Fibroblast of skin of left biceps (primary cell): ENCODE data around the gene GTF2F2.
"Not testable (repeated sequence)": the region's sequence is repeated elsewhere in the genome, so short reads cannot be mapped to it uniquely, and the experiment has no call there.

Experiments used
- DNase-seq, 2 experiments: peaks; one replicate each; pipeline ENCODE4 v3.0.0-alpha.2; 2013; ENCODE audit warnings: low read depth in 2 of 2

GTF2F2 gene

GRCh38 chr13:45180303-45180702 lies 60.0 kb downstream of the GTF2F2 start:
- DNase-seq: no peak

GRCh38 chr13:45180713-45181601 lies 60.6 kb downstream of the GTF2F2 start:
- no peak for DNase-seq

- DNase-seq: no peak
Measured at GRCh38 chr13:45184693-45185092, 64.4 kb downstream of the GTF2F2 start.

GRCh38 chr13:45185286-45185685 lies 65.0 kb downstream of the GTF2F2 start:
- no peak for DNase-seq

DNA sequence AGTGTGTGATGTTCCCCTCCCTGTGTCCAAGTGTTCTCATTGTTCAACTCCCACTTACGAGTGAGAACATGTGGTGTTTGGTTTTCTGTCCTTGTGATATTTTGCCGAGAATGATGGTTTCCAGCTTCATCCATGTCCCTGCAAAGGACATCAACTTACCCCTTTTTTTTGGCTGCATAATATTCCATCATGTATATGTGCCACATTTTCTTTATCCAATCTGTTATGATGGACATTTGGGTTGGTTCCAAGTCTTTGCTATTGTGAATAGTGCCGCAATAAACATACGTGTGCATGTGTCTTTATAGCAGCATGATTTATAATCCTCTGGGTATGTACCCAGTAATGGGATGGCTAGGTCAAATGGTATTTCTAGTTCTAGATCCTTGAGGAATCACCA lies 68.8 kb downstream of the GTF2F2 start:
- DNase-seq: not testable (repeated sequence)

DNA sequence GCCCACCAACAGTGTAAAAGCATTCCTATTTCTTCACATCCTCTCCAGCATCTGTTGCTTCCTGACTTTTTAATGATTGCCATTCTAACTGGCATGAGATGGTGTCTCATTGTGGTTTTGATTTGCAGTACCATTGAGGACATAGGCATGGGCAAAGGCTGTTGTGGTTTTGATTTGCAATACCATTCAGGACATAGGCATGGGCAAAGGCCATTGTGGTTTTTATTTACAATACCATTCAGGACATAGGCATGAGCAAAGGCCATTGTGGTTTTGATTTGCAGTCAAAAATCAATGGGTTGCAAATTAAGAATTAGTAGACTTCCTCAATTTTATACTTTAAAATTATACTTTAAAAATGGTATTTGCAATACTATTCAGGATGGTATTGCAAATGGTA lies 69.2 kb downstream of the GTF2F2 start:
- not testable (repeated sequence) for DNase-seq

GRCh38 chr13:45191874-45192273 lies 71.6 kb downstream of the GTF2F2 start:
- no peak for DNase-seq

DNA sequence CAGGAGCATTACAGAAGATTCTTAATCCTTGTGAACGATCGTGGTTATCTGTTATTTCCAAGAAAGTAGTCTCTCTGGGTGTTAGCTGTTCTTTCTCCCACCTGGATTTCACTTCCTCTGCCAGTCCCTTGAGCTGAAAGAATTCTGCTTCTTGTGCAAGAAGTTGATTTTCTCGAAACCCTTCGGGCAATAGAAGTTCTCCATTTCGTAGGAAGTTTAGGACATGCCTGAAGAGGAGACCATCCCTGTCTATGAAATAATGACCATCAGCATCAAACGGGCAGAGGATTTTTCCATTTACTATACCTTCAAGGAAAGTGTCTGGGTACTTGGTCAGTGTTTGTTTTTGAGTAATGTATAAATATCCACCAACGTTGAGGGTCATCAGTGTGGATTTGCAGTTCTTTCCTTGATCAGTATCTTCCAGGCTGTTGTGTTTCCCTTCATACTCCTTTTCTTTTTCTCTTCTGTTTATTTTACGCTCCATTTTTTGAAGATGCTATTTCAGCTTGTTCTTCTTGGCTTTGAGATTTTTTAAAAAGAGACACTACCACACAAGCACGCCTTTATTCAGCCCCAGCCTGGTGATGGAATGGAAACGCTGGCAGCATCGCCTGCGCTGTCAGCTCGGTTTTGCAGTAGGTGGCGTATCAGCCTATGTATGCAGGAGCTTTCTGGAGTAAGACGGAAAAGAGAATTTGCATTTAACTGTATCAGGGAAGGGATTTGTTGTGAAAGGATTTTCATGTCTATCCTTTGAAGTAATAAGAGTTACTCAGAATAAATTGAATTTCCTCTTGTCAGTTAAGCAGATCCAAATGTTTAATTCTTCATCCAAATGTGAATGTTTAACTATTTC lies 74.0 kb downstream of the GTF2F2 start:
- DNase-seq: peak in 1 of 2 experiments; percentile 25

DNA sequence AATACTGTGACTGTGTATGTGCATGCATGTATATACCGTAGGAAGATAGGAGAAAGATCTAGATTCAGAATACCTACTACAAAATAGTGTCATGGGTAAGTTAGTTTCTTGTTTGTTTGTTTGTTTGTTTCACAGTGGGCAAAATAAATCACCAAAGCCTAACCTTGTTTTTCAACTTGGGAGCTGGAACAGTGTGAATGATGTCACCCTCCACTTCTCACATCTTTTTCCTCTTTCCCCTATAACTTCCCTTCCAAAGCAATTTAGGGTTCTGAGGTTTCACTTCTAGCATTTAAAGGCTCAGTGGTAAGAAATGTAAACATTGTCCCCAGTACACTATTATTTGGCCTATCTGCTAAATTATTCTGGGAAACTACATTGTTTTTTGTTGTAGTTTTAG lies 75.1 kb downstream of the GTF2F2 start:
- no peak for DNase-seq

DNA sequence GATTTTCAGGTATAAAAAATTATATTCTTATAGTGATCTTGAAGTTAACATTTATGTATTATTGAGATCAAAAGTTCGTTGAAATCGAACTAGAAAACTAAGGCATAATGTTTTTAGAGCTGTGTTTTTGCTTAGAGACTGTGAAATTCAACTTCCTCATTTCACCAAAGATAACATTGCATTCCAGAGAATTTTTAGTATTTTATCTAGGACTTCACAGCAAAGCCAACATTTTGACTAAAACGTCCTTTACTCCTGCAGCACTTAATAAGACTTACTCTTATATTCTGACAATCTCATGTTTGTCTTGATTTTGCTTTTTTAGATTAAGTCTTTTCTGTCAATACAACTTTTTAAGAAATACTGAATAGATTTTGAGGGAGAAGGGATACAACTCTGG lies 75.8 kb downstream of the GTF2F2 start:
- DNase-seq: no peak

GRCh38 chr13:45196622-45197021 lies 76.3 kb downstream of the GTF2F2 start:
- DNase-seq: no peak

GRCh38 chr13:45198041-45198440 lies 77.7 kb downstream of the GTF2F2 start:
- DNase-seq: no peak

- no peak for DNase-seq
Measured at GRCh38 chr13:45198924-45199323, 78.6 kb downstream of the GTF2F2 start.

DNA sequence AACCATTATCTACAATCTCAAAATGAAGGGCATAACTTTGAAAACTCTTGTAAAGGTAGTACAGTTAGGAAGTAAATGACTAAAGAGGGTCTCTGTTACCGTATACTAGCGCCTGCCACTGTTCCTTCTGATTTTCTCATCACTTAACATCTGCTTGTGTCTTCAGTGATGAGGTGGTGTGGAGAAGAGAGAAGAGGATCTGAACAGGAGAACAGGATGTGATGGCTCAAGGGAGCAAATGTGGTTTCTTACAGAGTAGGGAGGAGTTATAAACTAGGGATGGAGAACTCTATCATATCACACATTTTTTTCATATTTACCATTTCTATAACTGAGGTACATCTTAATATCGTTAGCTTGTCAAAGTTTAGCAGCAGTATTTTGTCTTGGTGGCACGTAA lies 79.4 kb downstream of the GTF2F2 start:
- no peak for DNase-seq

DNA sequence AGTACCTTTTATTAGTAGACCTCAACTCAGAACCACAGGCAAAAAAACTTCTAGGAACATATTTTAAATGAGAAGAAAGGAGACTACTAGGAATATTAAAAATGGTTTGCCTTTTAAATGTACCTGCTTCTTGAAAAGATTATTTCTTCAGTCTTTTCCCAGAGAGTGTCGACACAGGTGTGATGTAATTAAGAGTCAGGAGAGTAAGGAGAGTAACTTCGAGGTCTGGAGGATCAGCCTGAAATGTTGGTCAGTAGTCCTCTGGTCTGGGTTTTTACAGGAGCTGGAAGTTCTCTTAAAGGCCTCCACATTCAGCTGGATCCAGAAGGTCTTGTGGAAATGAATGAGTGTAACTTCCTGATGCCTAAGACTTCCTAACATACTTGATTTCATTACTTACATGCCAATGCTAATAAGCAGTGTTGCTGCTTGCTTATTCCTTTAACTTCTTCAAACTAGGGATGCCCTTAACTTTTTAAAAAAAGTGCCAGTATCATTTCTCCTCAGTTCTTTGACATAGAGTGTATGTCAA lies 80.5 kb downstream of the GTF2F2 start, which contains the start of gene KCTD4:
KCTD4 (minus strand) TSS at position 345 of the 532 bp plus-strand sequence. CDS start 6,478 bp downstream, outside the sequence.
- no peak for DNase-seq

- no peak for DNase-seq
Measured at GRCh38 chr13:45205124-45205523, 84.8 kb downstream of the GTF2F2 start.

- peak; percentile 82 to 84 for DNase-seq
Measured at GRCh38 chr13:45206340-45206739, 86.0 kb downstream of the GTF2F2 start.

- no peak for DNase-seq
Measured at GRCh38 chr13:45207319-45207718, 87.0 kb downstream of the GTF2F2 start.

DNA sequence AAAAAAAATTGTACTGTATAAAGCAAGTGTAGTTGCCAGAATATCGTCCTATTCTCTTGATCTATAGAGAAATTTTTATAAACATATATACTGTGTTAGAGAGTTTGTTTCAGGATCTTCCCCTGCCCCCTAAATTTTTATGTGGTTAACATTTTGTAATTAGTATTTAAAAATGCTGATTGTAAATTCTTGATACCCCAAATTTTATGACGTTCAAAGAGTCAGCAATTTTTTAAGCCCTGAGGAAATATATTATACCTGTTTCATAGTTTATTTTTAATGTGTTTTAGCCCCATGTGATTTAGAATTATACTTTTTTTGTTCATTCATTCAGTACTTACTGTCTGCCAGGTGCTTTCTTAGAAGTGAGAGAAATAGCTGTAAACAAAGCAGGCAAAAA lies 87.8 kb downstream of the GTF2F2 start:
- no peak for DNase-seq

GRCh38 chr13:45209229-45209628 lies 88.9 kb downstream of the GTF2F2 start:
- DNase-seq: no peak

DNA sequence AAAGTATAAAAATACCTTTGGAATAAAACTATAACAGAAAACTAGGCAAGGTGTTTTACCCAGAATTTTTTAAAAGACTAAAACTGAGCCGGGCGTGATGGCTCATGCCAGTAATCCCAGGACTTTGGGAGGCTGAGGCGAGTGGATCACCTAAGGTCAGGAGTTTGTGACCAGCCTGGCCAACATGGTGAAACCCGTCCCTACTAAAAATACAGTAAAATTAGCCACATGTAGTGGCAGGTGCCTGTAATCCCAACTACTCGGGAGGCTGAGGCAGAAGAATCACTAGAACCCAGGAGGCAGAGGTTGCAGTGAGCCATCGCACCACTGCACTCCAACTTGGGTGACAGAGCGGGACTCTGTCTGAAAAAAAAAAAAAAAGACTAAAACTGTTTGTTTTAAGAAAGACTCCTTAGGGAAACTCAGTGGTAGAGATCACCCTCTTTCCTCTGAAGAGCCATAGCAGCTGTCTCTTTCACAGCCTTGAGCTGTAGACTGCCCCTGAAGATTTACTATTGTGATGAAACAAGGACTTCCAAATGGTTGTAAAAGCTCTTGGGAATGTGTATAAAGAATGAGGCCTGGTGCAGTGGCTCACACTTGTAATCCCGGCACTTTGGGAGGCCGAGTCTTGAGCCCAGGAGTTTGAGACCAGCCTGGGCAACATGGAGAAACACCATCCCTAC lies 95.2 kb downstream of the GTF2F2 start:
- no peak for DNase-seq

DNA sequence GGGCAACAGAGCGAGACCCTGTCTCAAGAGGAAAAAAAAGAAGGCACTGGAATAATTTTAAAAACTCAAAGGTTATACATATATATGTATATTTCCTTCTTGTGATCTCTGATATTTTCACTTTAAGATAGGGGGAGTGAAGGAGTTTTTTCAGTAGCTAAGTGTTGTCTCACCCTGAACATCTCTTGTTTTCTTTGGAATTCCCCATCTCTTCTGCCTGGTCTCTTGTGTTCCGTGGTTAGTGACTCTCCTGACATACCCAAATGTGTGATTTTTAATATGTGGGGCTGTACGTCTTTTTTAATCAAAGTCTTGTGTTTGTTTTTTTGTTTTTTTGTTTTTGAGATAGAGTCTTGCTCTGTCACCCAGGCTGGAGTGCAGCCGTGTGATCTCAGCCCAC lies 95.9 kb downstream of the GTF2F2 start:
- no peak for DNase-seq
